ENCODE results near the gene PNPLA2.

DNA sequence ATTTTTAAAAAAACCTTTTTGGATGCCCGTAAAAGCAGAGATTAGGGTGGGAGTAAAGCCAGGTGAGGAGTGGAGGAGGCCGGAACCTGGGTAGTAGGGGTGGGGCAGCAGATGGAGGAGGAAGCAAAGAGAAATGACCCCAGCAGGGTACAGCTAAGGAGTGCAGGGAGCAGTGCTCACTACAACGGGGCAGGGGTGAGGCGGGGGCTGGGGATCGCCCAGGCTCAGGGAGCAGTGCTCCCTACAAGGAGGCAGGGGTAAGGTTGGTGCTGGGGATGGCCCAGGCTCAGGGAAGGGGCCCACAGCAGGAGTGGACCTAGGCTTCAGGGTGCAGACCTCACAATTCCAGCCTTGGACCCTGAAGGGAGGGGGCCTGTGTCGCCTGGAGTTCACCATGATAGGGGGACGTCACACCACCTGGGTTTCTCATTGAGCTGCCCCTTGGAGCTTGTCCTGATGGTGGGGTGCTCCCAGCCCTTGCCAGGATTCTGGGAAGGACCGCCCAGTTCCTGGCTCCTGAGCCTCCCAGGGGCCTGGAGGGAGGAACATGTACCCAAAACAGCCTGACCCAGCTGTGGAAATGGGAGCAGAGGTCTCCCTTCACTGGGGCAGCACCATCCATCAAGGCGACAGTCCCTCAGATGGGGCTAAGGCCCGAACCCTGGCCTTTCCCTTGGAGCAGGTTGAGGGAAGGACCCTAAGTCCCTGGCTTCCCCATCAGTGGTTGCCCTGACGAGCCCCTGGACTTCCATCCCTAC, 2.9 kb upstream of the PNPLA2 start:
- no peak for TF ChIP-seq POLR2A (IDR thresholded peaks at IDR 0.05)
- TF ChIP-seq, protein P1, sequence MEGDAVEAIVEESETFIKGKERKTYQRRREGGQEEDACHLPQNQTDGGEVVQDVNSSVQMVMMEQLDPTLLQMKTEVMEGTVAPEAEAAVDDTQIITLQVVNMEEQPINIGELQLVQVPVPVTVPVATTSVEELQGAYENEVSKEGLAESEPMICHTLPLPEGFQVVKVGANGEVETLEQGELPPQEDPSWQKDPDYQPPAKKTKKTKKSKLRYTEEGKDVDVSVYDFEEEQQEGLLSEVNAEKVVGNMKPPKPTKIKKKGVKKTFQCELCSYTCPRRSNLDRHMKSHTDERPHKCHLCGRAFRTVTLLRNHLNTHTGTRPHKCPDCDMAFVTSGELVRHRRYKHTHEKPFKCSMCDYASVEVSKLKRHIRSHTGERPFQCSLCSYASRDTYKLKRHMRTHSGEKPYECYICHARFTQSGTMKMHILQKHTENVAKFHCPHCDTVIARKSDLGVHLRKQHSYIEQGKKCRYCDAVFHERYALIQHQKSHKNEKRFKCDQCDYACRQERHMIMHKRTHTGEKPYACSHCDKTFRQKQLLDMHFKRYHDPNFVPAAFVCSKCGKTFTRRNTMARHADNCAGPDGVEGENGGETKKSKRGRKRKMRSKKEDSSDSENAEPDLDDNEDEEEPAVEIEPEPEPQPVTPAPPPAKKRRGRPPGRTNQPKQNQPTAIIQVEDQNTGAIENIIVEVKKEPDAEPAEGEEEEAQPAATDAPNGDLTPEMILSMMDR (IDR thresholded peaks at IDR 0.05), result no peak
